ENCODE data around the gene PRICKLE1.

Gene PRICKLE1

GRCh38 chr12:42498549-42499247, 90.8 kb downstream of the PRICKLE1 start:
- in situ Hi-C loops (cut with MboI; ENCODE audit: low sequenced_read_pairs) = no loop called here

- in situ Hi-C loops (cut with MboI; ENCODE audit: low sequenced_read_pairs) = no loop called here
These were observed 92.7 kb downstream of the PRICKLE1 start for GRCh38 chr12:42496886-42497285.

- in situ Hi-C loops (cut with MboI; ENCODE audit: low sequenced_read_pairs) = no loop called here
These were observed 94.3 kb downstream of the PRICKLE1 start for GRCh38 chr12:42495244-42495643.

- in situ Hi-C loops (cut with MboI; ENCODE audit: low sequenced_read_pairs) = no loop called here
These were observed 97.3 kb downstream of the PRICKLE1 start for GRCh38 chr12:42492267-42492666.

GRCh38 chr12:42490261-42490842, 99.2 kb downstream of the PRICKLE1 start:
- in situ Hi-C loops (cut with MboI; ENCODE audit: low sequenced_read_pairs) = no loop called here

GRCh38 chr12:42486407-42486806, 103.1 kb downstream of the PRICKLE1 start:
- in situ Hi-C loops (cut with MboI; ENCODE audit: low sequenced_read_pairs) = no loop called here

- in situ Hi-C loops (cut with MboI; ENCODE audit: low sequenced_read_pairs) = no loop called here
These were observed 103.7 kb downstream of the PRICKLE1 start for GRCh38 chr12:42485823-42486222.

GRCh38 chr12:42484996-42485395, 104.5 kb downstream of the PRICKLE1 start:
- in situ Hi-C loops (cut with MboI; ENCODE audit: low sequenced_read_pairs) = no loop called here

- in situ Hi-C loops (cut with MboI; ENCODE audit: low sequenced_read_pairs) = no loop called here
These were observed 106.1 kb downstream of the PRICKLE1 start for GRCh38 chr12:42483521-42483790.

- in situ Hi-C loops (cut with MboI; ENCODE audit: low sequenced_read_pairs) = no loop called here
These were observed 106.6 kb downstream of the PRICKLE1 start for GRCh38 chr12:42482748-42483520.

- in situ Hi-C loops (cut with MboI; ENCODE audit: low sequenced_read_pairs) = no loop called here
These were observed 107.4 kb downstream of the PRICKLE1 start for GRCh38 chr12:42482041-42482747.

GRCh38 chr12:42481368-42481767, 108.2 kb downstream of the PRICKLE1 start:
- in situ Hi-C loops (cut with MboI; ENCODE audit: low sequenced_read_pairs) = no loop called here

- in situ Hi-C loops (cut with MboI; ENCODE audit: low sequenced_read_pairs) = no loop called here
These were observed 111.6 kb downstream of the PRICKLE1 start for GRCh38 chr12:42477941-42478340.

- in situ Hi-C loops (cut with MboI; ENCODE audit: low sequenced_read_pairs) = no loop called here
These were observed 114.4 kb downstream of the PRICKLE1 start for GRCh38 chr12:42475106-42475505.

- in situ Hi-C loops (cut with MboI; ENCODE audit: low sequenced_read_pairs) = no loop called here
These were observed 115.2 kb downstream of the PRICKLE1 start for GRCh38 chr12:42474391-42474790.

GRCh38 chr12:42473561-42473960, 116.0 kb downstream of the PRICKLE1 start:
- in situ Hi-C loops (cut with MboI; ENCODE audit: low sequenced_read_pairs) = no loop called here

- in situ Hi-C loops (cut with MboI; ENCODE audit: low sequenced_read_pairs) = no loop called here
These were observed 116.4 kb downstream of the PRICKLE1 start for GRCh38 chr12:42473130-42473529.

GRCh38 chr12:42472376-42472775, 117.2 kb downstream of the PRICKLE1 start:
- in situ Hi-C loops (cut with MboI; ENCODE audit: low sequenced_read_pairs) = no loop called here

GRCh38 chr12:42469355-42470175, 120.0 kb downstream of the PRICKLE1 start:
- in situ Hi-C loops (cut with MboI; ENCODE audit: low sequenced_read_pairs) = no loop called here

- in situ Hi-C loops (cut with MboI; ENCODE audit: low sequenced_read_pairs) = no loop called here
These were observed 120.6 kb downstream of the PRICKLE1 start for GRCh38 chr12:42468921-42469320.

- in situ Hi-C loops (cut with MboI; ENCODE audit: low sequenced_read_pairs) = no loop called here
These were observed 121.2 kb downstream of the PRICKLE1 start for GRCh38 chr12:42468341-42468821.

Data from HL-60/S4 (cell line).